ENCODE results near the gene PTPRCAP. TPM values are rescaled to one million over a fixed set of nuclear protein-coding genes. Genes with fewer than 3 reads are reported as not detected.
A peak's percentile ranks its signal among the peaks of the same experiment; 100 is the strongest.

Gene PTPRCAP
- total and polyA plus RNA-seq, 4 experiments from 2014 or later: 208 to 613 (median 420) TPM

DNA sequence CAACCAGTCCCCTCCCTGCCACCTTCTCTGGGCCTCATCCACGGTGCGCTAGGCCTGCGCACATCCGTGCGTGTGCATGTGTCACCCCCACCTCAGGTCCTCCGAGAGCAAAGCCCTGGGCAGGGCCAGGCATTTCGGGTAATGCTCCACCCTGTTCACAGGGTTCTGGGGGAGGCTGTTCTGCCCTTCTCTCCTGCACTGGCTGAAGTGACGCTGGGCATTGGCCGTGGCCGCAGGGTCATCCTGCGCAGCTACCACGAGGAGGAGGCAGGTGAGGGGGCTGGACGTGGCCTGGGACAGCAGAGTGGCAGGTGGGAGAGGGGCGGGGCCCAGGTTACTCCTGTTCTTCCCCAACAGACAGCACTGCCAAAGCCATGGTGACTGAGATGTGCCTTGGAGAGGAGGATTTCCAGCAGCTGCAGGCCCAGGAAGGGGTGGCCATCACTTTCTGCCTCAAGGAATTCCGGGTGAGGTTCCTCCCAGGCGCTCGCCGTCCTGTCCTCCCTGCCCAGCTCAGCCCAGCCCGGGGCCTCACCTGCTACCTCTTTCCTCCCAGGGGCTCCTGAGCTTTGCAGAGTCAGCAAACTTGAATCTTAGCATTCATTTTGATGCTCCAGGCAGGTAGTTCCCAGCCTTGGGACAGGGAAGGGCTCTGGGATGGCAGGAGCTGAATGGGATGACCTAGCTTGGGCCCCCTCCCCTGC lies 41.8 kb downstream of the PTPRCAP start:
- H3K27me3 Mint-ChIP-seq: no peaks in the 10 kb centered on the region
- POLR2A ChIA-PET (ENCODE audit: partially characterized antibody): interaction anchor here (0.6 to 21.5 kb wide), 12 partner anchors 9 to 1445 kb away, joined by 3 to 2262 read pairs (median 4); partner anchors contain the start of genes ANKRD13D, CARNS1, POLD4 and PTPRCAP
- H3K9me3 Mint-ChIP-seq: peaks cover 0 to 1% (median 0%) of the 10 kb centered on the region in 8 donors
- H3K36me3 Mint-ChIP-seq: peaks cover 20 to 37% of the 10 kb centered on the region in 2 donors
- intact Hi-C loops (cut with micrococcal nuclease): no loop called here
- peaks cover 28% of the 10 kb centered on the region for H3K36me3 ChIP-seq (ENCODE audit: insufficient read depth, low read length)
- H3K9me3 ChIP-seq (ENCODE audit: control insufficient read depth in 1 of 2, low read length in 2 of 2): no peaks in the 10 kb centered on the region
- H3K27me3 ChIP-seq (ENCODE audit: insufficient read depth, low read length): no peaks in the 10 kb centered on the region
- H3K4me1 Mint-ChIP-seq: peaks cover 31 to 71% (median 54%) of the 10 kb centered on the region in 4 donors
- peak overlapping the region in 5 of 7 donors; percentile 61 to 91 (median 73) for H3K27ac Mint-ChIP-seq
- no peak for DNase-seq
- peaks cover 58% of the 10 kb centered on the region for H3K4me1 ChIP-seq (ENCODE audit: insufficient read depth, low read length)
- peak overlapping the region; percentile 42 for H3K27ac ChIP-seq (ENCODE audit: low read depth, low read length)
- no peak overlapping the region for H3K4me3 ChIP-seq (ENCODE audit: low read length in 2 of 2)
- CTCF ChIA-PET (ENCODE audit: partially characterized antibody): interaction anchor here (1.0 to 1.9 kb wide), 6 partner anchors 10 to 78 kb away, joined by 3 to 9 read pairs (median 4); partner anchors contain the start of gene PTPRCAP
- peak overlapping the region in 1 of 8 donors; percentile 62 for H3K4me3 Mint-ChIP-seq

DNA sequence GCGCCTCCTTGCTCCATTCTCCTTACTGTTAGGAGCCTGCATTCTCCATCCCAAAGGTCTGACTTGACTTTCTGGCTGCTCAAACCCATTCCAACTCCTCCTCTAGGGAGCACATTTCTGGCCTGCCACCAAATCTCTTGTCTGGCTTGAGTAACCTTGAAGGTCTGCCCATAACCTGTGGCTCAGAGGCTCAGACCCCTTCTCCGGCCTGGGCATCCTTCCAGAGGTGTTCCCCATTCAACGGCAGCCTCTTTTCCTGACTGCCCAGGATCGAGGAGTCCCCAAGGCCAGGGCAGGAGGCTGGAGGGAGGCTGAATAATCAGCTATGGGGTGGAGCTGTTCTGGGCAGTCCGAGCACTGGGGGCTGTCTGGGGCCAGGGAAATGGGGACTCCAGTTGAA lies 43.5 kb downstream of the PTPRCAP start:
- intact Hi-C loops (cut with micrococcal nuclease): no loop called here
- peaks cover 42% of the 10 kb centered on the region for H3K4me1 ChIP-seq (ENCODE audit: insufficient read depth, low read length)
- Mint-ChIP-seq H3K36me3 (peaks cover 18 to 30% of the 10 kb centered on the region in 2 donors), H3K27me3 (no peaks in the 10 kb centered on the region), H3K4me1 (peaks cover 31 to 69% (median 51%) of the 10 kb centered on the region in 4 donors), H3K27ac (peak overlapping the region in 6 of 7 donors; percentile 3 to 65 (median 54)), H3K9me3 (peaks cover 0 to 1% (median 0%) of the 10 kb centered on the region in 8 donors), H3K4me3 (peak overlapping the region in 7 of 8 donors; percentile 1 to 64 (median 53))
- no peaks in the 10 kb centered on the region for H3K9me3 ChIP-seq (ENCODE audit: control insufficient read depth in 1 of 2, low read length in 2 of 2)
- H3K27me3 ChIP-seq (ENCODE audit: insufficient read depth, low read length): no peaks in the 10 kb centered on the region
- H3K36me3 ChIP-seq (ENCODE audit: insufficient read depth, low read length): peaks cover 21% of the 10 kb centered on the region
- CTCF ChIA-PET (ENCODE audit: partially characterized antibody): interaction anchor here (1.2 to 5.9 kb wide), 3 partner anchors 8 to 43 kb away, joined by 3 to 40 read pairs (median 3); partner anchors contain the start of genes PPP1CA and TBC1D10C
- H3K4me3 ChIP-seq (ENCODE audit: low read length in 2 of 2): no peak overlapping the region
- H3K27ac ChIP-seq (ENCODE audit: low read depth, low read length): no peak overlapping the region
- POLR2A ChIA-PET (ENCODE audit: partially characterized antibody): interaction anchor here (0.9 to 21.5 kb wide), 6 partner anchors 7 to 106 kb away, joined by 3 to 2262 read pairs (median 26); partner anchors contain the start of genes CARNS1, CLCF1, PPP1CA and PTPRCAP
- DNase-seq: no peak

DNA sequence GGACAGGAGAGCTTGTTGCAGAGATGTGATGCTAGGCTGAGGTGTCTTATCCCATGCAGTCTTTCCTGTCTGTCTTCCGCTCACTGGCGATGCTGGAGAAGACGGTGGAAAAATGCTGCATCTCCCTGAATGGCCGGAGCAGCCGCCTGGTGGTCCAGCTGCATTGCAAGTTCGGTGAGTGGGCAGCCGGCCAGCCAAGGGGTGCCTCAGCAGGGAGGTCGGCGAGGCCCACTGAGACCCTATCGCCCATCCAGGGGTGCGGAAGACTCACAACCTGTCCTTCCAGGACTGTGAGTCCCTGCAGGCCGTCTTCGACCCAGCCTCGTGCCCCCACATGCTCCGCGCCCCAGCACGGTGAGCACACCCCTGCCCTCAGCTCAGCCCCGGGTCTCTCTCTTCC lies 44.0 kb downstream of the PTPRCAP start:
- CTCF ChIA-PET (ENCODE audit: partially characterized antibody): interaction anchor here (1.6 to 5.9 kb wide), 2 partner anchors 8 to 39 kb away, joined by 3 to 40 read pairs; partner anchors contain the start of genes PPP1CA and TBC1D10C
- H3K27ac Mint-ChIP-seq: peak overlapping the region; percentile 3 to 87 (median 57)
- H3K27me3 ChIP-seq (ENCODE audit: insufficient read depth, low read length): no peaks in the 10 kb centered on the region
- H3K4me3 ChIP-seq (ENCODE audit: low read length in 2 of 2): no peak overlapping the region
- H3K4me1 ChIP-seq (ENCODE audit: insufficient read depth, low read length): peaks cover 37% of the 10 kb centered on the region
- POLR2A ChIA-PET (ENCODE audit: partially characterized antibody): interaction anchor here (0.9 to 21.5 kb wide), 7 partner anchors 8 to 106 kb away, joined by 3 to 2262 read pairs (median 37); partner anchors contain the start of genes CARNS1, CLCF1, POLD4 and PPP1CA
- no peaks in the 10 kb centered on the region for H3K9me3 ChIP-seq (ENCODE audit: control insufficient read depth in 1 of 2, low read length in 2 of 2)
- peaks cover 31 to 65% (median 51%) of the 10 kb centered on the region in 4 donors for H3K4me1 Mint-ChIP-seq
- H3K27ac ChIP-seq (ENCODE audit: low read depth, low read length): no peak overlapping the region
- intact Hi-C loops (cut with micrococcal nuclease): no loop called here
- H3K4me3 Mint-ChIP-seq: peak overlapping the region in 5 of 8 donors; percentile 51 to 91 (median 64)
- DNase-seq: no peak
- H3K27me3 Mint-ChIP-seq: no peaks in the 10 kb centered on the region
- peaks cover 15% of the 10 kb centered on the region for H3K36me3 ChIP-seq (ENCODE audit: insufficient read depth, low read length)
- peaks cover 0 to 1% (median 0%) of the 10 kb centered on the region in 8 donors for H3K9me3 Mint-ChIP-seq
- H3K36me3 Mint-ChIP-seq: peaks cover 18 to 28% of the 10 kb centered on the region in 2 donors

DNA sequence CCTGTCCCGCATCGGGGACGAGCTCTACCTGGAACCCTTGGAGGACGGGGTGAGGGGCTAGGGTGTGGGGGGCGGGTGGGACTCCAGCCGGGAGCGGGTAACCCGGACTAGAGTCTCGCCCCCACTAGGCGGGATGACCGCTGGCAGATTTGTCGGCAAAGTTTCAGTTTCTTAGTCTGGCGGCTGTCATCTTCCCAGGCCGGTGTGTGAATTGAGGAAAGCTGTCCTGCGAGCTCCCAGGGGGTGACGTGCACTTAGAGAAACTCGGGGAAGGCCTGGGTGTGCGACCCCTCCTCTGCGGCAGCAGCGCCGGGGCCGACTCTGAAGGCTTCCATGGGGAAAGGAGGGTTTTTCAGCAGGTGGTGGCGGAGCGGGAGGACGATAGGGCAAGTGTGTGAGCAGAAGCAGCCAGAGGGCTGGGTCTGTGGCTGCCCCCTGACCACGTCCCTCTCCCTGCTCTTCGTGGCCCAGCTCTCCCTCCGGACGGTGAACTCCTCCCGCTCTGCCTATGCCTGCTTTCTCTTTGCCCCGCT lies 45.2 kb downstream of the PTPRCAP start:
- Histone ChIP-seq H3K27ac (ENCODE audit: low read depth, low read length) (peak overlapping the region; percentile 79), H3K9me3 (ENCODE audit: control insufficient read depth in 1 of 2, low read length in 2 of 2) (no peaks in the 10 kb centered on the region), H3K27me3 (ENCODE audit: insufficient read depth, low read length) (no peaks in the 10 kb centered on the region), H3K4me3 (ENCODE audit: low read length in 2 of 2) (peak overlapping the region; percentile 61 to 75), H3K4me1 (ENCODE audit: insufficient read depth, low read length) (peaks cover 25% of the 10 kb centered on the region), H3K36me3 (ENCODE audit: insufficient read depth, low read length) (peaks cover 3% of the 10 kb centered on the region)
- DNase-seq: no peak
- intact Hi-C loops (cut with micrococcal nuclease): loop anchor here (1.0 kb wide), 1 partner anchor 9 kb away; the partner anchor contains the start of gene PPP1CA
- Mint-ChIP-seq H3K4me3 (peak overlapping the region; percentile 87 to 93 (median 91)), H3K9me3 (peaks cover 0 to 1% (median 0%) of the 10 kb centered on the region in 8 donors), H3K4me1 (peaks cover 27 to 53% (median 43%) of the 10 kb centered on the region in 4 donors), H3K27ac (peak overlapping the region; percentile 78 to 94 (median 87)), H3K27me3 (no peaks in the 10 kb centered on the region), H3K36me3 (peaks cover 11 to 19% of the 10 kb centered on the region in 2 donors)
- ChIA-PET CTCF (ENCODE audit: partially characterized antibody) (interaction anchor here (0.5 to 24.8 kb wide), 11 partner anchors 10 to 125 kb away, joined by 3 to 1065 read pairs (median 7); partner anchors contain the start of genes AIP, POLD4, PPP1CA and PTPRCAP), POLR2A (ENCODE audit: partially characterized antibody) (interaction anchor here (0.9 to 21.5 kb wide), 31 partner anchors 9 to 152 kb away, joined by 3 to 2262 read pairs (median 7); partner anchors contain the start of genes AIP, CARNS1, CDK2AP2 and CLCF1)

DNA sequence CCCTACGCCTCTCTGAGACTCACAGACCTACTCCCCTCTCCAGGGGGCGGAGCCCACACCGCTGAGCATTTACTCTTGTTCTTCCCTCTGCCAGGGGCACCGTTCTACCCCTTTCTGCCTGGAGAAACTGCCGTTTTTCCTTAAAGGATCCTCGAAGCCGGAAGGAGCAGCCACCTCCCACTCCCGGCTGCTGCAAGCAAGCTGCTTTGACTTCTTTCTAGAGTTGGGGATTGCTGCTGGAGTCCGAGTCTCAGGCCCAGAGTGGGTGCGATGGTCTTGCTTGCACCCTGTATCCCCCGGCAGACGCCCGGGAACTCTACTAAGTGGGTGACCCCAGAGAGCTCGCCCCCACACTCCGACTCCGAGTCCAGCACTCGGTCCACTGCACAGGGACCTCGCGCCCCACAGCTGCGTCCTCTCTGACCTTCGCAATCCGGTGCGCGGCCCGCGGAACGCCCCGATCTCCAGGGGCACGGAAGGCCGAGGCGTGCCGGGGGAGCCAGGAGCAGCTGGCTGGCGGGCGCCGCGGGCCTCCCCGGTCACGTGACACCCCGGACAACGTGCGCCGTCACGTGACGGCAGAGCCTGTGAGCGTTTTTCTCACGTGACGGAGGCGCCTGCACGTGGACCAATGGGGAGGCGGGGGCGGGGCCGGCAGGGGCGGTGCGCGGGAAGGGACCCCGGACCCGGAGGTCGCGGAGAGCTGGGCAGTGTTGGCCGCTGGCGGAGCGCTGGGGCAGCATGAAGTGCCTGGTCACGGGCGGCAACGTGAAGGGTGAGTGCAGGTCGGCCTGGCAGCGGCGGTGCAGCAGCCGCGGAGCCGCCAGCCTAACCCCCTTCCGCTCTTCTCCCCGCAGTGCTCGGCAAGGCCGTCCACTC lies 45.9 kb downstream of the PTPRCAP start, which contains the start of gene RAD9A:
RAD9A (plus strand) TSS at position 683 of the 879 bp plus-strand sequence; CDS start at position 742, 59 bp downstream.
- H3K36me3 ChIP-seq (ENCODE audit: insufficient read depth, low read length): peaks cover 3% of the 10 kb centered on the region
- Mint-ChIP-seq H3K27me3 (no peaks in the 10 kb centered on the region), H3K4me1 (peaks cover 23 to 46% (median 36%) of the 10 kb centered on the region in 4 donors), H3K4me3 (peak within 1 kb of the TSS; percentile 87 to 93 (median 91)), H3K27ac (peak within 1 kb of the TSS; percentile 82 to 94 (median 87)), H3K36me3 (peaks cover 8 to 14% of the 10 kb centered on the region in 2 donors), H3K9me3 (peaks cover 0 to 1% (median 0%) of the 10 kb centered on the region in 8 donors)
- CTCF ChIA-PET (ENCODE audit: partially characterized antibody): interaction anchor here (1.4 to 24.8 kb wide), 12 partner anchors 9 to 124 kb away, joined by 3 to 1065 read pairs (median 6); partner anchors contain the start of genes AIP, POLD4, PPP1CA and PTPRCAP
- peaks cover 18% of the 10 kb centered on the region for H3K4me1 ChIP-seq (ENCODE audit: insufficient read depth, low read length)
- no peaks in the 10 kb centered on the region for H3K9me3 ChIP-seq (ENCODE audit: control insufficient read depth in 1 of 2, low read length in 2 of 2)
- DNase-seq: peak; percentile 86 to 93 (median 89)
- peak within 1 kb of the TSS; percentile 63 to 75 for H3K4me3 ChIP-seq (ENCODE audit: low read length in 2 of 2)
- H3K27ac ChIP-seq (ENCODE audit: low read depth, low read length): peak within 1 kb of the TSS; percentile 79
- no peaks in the 10 kb centered on the region for H3K27me3 ChIP-seq (ENCODE audit: insufficient read depth, low read length)
- POLR2A ChIA-PET (ENCODE audit: partially characterized antibody): interaction anchor here (0.9 to 21.5 kb wide), 33 partner anchors 9 to 151 kb away, joined by 3 to 2262 read pairs (median 7); partner anchors contain the start of genes AIP, CARNS1, CDK2AP2 and CLCF1
- intact Hi-C loops (cut with micrococcal nuclease): loop anchor here (1.0 kb wide), 2 partner anchors 10 to 93 kb away; partner anchors contain the start of gene PPP1CA

DNA sequence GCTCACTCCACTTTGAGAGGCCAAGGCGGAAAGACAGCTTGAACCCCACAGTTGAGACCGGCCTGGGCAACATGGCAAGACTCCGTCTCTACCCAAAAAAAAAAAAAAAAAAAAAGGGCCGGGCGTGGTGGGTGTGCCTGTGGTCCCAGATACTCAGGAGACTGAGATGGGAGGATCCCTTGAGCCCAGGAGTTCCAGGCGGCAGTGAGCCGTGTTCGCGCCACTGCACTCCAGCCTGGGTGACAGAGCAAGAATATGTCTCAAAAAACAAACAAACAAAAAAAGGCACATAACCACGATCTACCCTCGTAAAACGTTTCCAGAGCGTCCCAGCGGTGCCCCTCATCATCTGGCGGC lies 46.6 kb downstream of the PTPRCAP start:
- Mint-ChIP-seq H3K4me3 (peak overlapping the region; percentile 87 to 93 (median 91)), H3K4me1 (peaks cover 21 to 41% (median 33%) of the 10 kb centered on the region in 4 donors), H3K27ac (peak overlapping the region; percentile 75 to 94 (median 86)), H3K36me3 (peaks cover 4 to 12% of the 10 kb centered on the region in 2 donors), H3K27me3 (no peaks in the 10 kb centered on the region), H3K9me3 (peaks cover 0 to 1% (median 0%) of the 10 kb centered on the region in 8 donors)
- ChIA-PET POLR2A (ENCODE audit: partially characterized antibody) (interaction anchor here (1.1 to 21.5 kb wide), 22 partner anchors 8 to 119 kb away, joined by 3 to 2262 read pairs (median 8); partner anchors contain the start of genes AIP, CARNS1, CDK2AP2 and CLCF1), CTCF (ENCODE audit: partially characterized antibody) (interaction anchor here (1.4 to 24.8 kb wide), 12 partner anchors 9 to 123 kb away, joined by 3 to 1065 read pairs (median 6); partner anchors contain the start of genes AIP, POLD4, PPP1CA and PTPRCAP)
- peak overlapping the region; percentile 79 for H3K27ac ChIP-seq (ENCODE audit: low read depth, low read length)
- DNase-seq: no peak
- H3K27me3 ChIP-seq (ENCODE audit: insufficient read depth, low read length): no peaks in the 10 kb centered on the region
- H3K9me3 ChIP-seq (ENCODE audit: control insufficient read depth in 1 of 2, low read length in 2 of 2): no peaks in the 10 kb centered on the region
- H3K4me3 ChIP-seq (ENCODE audit: low read length in 2 of 2): peak overlapping the region; percentile 63 to 75
- H3K4me1 ChIP-seq (ENCODE audit: insufficient read depth, low read length): peaks cover 16% of the 10 kb centered on the region
- peaks cover 3% of the 10 kb centered on the region for H3K36me3 ChIP-seq (ENCODE audit: insufficient read depth, low read length)
- intact Hi-C loops (cut with micrococcal nuclease): loop anchor here (1.0 kb wide), 1 partner anchor 93 kb away; no protein-coding TSS in a partner anchor
